SK-N-MC (cell line): ENCODE measurements around the gene CYFIP2.

ENCODE experiments used
- DNase-seq: peaks from one replicate; pipeline ENCODE4 v3.0.0-alpha.2; 2011; ENCODE audit warnings: low read depth, low spot score
- H3K27ac ChIP-seq: fragments of 200-600 bp; sonication (generic); 2 replicates; pipeline ENCODE4 v1.5.1; 2016; ENCODE audit warnings: mixed run types
- H3K36me3 ChIP-seq: fragments of 200-600 bp; sonication (generic); 2 replicates; pipeline ENCODE4 v1.6.1; 2017; ENCODE audit warnings: antibody characterized with exemption, low read length, mixed read lengths; ENCODE audit not compliant: insufficient read depth
- H3K4me3 ChIP-seq: fragments of 200-600 bp; sonication (generic); 2 replicates; pipeline ENCODE4 v1.5.1; 2016
- H3K9ac ChIP-seq: fragments of 200-600 bp; sonication (generic); 2 replicates; pipeline ENCODE4 v1.8.0; 2017; ENCODE audit warnings: mixed run types, mixed read lengths; ENCODE audit not compliant: insufficient read length
- H3K9me3 ChIP-seq: fragments of 200-600 bp; sonication (generic); 2 replicates; pipeline ENCODE4 v1.6.1; 2017; ENCODE audit warnings: low read depth, mild to moderate bottlenecking, antibody characterized with exemption, low read length, moderate library complexity, mixed read lengths
- EZH2 ChIP-seq: fragments of 200-600 bp; sonication (generic); IDR thresholded peaks from one replicate; pipeline ENCODE4 v1.6.1; 2017; ENCODE audit warnings: antibody characterized with exemption
- FOXP2 ChIP-seq: optimal IDR thresholded peaks from 2 replicates; pipeline ENCODE3; 2011; ENCODE audit warnings: mild to moderate bottlenecking, moderate library complexity; ENCODE audit not compliant: insufficient read depth; ENCODE audit errors: extremely low read length, control extremely low read depth
- POLR2AphosphoS5 ChIP-seq: IDR thresholded peaks from 2 replicates; pipeline ENCODE4 v1.6.1; 2012; ENCODE audit warnings: mild to moderate bottlenecking, low read depth, low read length, borderline replicate concordance

Gene CYFIP2

DNA sequence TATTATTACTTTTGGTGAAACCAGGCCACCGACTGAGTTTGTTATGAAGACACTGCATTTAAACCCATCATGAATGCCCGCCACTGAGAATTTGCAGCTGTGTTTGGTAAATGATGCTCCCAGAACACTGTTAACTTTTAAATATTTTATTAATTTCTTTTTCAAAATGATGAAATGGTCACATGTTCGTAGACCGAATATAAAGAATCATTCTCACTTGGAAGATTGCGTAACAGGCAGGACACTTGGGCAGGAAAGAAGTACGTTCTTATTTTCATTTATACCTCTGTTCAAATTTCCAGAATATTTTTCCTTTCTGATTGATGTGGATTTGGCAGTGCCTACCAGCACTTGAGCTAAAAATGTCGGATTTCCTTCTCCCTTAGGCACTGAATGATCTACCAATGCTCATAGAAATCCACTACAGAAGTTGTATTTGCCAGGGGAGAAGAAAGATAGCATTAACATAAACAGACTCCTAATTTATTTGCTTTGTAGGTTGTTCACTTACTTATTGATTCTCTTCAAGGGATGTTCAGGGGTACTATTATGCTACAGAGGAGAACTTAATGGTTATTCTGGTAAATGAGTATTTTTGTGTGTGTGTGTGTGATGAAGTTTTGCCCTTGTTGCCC, 13.8 kb downstream of the CYFIP2 start:
- no peak for TF ChIP-seq FOXP2
- TF ChIP-seq EZH2, result no peak
- no peak for TF ChIP-seq POLR2AphosphoS5
- Histone ChIP-seq H3K4me3 (no peak overlapping the region), H3K9me3 (no peaks in the 10 kb centered on the region), H3K27ac (no peak overlapping the region), H3K9ac (no peak overlapping the region), H3K36me3 (no peaks in the 10 kb centered on the region)
- DNase-seq, result no peak

DNA sequence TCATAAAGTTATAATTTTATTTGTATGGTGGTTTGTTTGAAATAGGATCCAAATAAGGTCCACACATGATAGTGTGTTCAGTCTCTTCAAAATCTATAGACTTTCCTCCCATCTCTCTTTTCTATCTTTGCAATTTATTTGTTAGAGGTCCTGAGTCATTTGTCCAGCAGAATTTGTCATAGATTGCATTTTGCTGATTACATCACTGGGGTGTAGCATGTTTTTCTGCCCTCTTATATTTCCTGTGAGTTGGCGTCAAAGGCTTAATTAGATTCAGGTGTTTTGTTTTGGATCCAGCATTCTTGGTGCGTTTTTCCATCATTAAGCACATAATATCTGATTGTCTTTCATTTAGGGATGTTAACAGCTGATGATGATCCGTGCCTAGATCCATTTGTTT, 15.0 kb downstream of the CYFIP2 start:
- H3K9ac ChIP-seq, result no peak overlapping the region
- no peaks in the 10 kb centered on the region for H3K9me3 ChIP-seq
- H3K27ac ChIP-seq, result no peak overlapping the region
- TF ChIP-seq EZH2, result no peak
- TF ChIP-seq FOXP2, result no peak
- no peak for TF ChIP-seq POLR2AphosphoS5
- no peaks in the 10 kb centered on the region for H3K36me3 ChIP-seq
- no peak for DNase-seq
- H3K4me3 ChIP-seq, result no peak overlapping the region

DNA sequence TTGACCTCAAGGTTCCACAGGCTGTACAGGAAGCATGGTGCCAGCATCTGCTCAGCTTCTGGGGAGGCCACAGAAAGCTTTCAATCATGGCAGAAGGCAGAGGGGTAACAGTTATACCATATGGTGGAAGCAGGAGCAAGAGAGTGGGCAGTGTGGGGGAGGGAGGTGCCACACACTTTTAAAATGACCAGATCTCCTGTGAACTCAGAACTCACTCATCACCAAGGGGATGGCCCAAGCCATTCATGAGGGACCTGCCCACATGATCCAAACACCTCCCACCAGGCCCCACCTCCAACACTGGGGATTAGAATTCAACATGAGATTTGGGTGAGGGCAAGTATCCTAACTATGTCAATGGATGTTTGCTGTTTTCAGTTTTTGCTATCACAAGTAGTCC, 16.2 kb downstream of the CYFIP2 start:
- Histone ChIP-seq H3K27ac (no peak overlapping the region), H3K9me3 (no peaks in the 10 kb centered on the region)

DNA sequence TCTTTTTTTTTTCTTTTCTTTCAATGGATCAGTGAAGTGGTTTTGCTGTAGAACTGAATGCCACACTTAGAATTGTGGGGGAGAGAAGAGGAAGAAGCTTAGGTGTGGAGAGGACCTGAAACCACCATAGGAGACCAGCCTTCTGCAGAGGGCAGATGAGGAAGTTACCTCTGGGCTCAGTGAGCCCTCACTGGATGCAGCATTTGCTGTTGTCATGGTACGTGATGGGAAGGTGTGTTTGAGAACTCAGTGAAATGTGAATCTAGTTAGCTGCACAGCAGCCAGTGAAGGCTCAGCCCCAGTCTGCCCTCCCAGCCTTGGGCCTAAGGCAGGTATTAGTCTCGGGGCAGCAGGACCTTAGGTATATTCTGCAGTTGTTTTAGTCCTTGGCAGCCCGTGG, 17.5 kb downstream of the CYFIP2 start:
- H3K27ac ChIP-seq, result no peak overlapping the region
- no peak for TF ChIP-seq EZH2
- no peak for TF ChIP-seq FOXP2
- TF ChIP-seq POLR2AphosphoS5, result no peak
- DNase-seq, result no peak
- no peak overlapping the region for H3K4me3 ChIP-seq
- no peak overlapping the region for H3K9ac ChIP-seq
- no peaks in the 10 kb centered on the region for H3K9me3 ChIP-seq
- no peaks in the 10 kb centered on the region for H3K36me3 ChIP-seq

More for the DNA sequence above, 16.2 kb downstream of the CYFIP2 start:
- no peak overlapping the region for H3K4me3 ChIP-seq
- no peak overlapping the region for H3K9ac ChIP-seq
- no peak for TF ChIP-seq FOXP2
- TF ChIP-seq EZH2, result no peak
- no peak for TF ChIP-seq POLR2AphosphoS5
- no peak for DNase-seq
- no peaks in the 10 kb centered on the region for H3K36me3 ChIP-seq

DNA sequence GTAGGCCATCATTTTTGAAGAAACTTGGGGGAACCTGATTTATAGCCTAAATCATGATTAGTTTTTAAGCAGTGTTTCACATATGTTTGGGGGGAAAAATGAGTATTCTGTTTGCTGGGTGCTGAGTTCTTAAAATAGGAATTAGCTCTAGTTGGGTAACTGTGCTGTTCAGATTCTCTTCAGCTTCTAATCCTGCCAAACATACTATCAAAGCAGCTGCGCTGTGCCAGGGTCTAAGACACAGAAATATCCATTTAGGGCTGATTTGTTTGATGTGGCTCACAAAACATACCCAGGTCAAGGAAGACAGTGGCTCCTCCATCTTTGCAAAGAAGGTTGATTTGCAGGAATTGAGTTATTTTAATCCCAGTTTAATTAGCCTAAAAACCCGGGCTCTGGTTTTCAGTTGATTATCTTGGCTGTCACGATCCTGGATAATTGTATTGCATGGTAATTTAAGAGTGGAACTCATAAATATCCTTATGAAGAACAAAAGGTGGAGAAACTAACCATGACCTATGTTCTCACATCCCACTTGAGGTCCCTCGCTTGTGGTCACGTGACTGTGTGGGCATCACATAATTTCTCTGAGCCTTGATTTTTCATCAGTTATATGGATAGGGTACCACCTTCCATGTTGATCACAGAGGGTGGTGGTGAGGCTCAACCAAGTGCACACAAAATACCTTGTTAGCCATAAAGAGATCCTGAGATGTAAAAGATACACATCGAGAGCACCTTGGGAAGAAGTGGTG, 18.7 kb downstream of the CYFIP2 start:
- Histone ChIP-seq H3K27ac (no peak overlapping the region), H3K9me3 (no peaks in the 10 kb centered on the region), H3K36me3 (no peaks in the 10 kb centered on the region), H3K9ac (no peak overlapping the region), H3K4me3 (no peak overlapping the region)
- DNase-seq, result no peak
- TF ChIP-seq EZH2, result no peak
- TF ChIP-seq FOXP2, result no peak
- no peak for TF ChIP-seq POLR2AphosphoS5

DNA sequence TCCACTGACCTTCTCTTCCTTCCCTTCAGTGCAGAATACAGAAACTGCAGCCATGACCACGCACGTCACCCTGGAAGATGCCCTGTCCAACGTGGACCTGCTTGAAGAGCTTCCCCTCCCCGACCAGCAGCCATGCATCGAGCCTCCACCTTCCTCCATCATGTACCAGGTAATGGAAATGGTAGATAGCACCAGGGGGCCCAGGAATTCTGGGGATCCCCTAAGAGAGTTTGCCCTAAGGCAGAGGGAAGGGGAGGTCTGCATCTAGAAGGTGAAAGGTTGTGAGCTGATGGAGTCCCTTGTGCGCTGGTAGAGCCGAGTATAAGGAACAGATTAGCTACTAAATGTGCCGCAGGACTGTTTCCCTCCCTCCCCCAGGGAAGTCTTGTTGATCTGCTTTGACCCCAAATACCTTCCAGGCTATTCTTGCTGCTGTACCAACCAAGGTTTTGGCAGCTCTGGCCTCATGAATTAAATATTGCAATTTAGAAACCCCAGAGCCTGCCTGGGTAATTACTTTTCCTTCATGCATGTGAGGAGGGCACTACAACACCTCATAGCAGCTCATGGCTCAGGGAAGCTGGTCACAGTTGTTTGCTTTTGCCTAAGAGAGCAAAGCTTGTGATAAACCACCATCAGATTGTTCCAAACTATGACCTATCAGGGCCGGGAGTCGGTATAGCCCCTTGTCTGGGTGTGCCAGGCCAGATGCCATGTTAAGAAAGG, 19.6 kb downstream of the CYFIP2 start:
- H3K27ac ChIP-seq, result no peak overlapping the region
- TF ChIP-seq EZH2, result no peak
- no peak for TF ChIP-seq FOXP2
- no peak for TF ChIP-seq POLR2AphosphoS5
- no peaks in the 10 kb centered on the region for H3K9me3 ChIP-seq
- no peak for DNase-seq
- H3K9ac ChIP-seq, result no peak overlapping the region
- no peaks in the 10 kb centered on the region for H3K36me3 ChIP-seq
- H3K4me3 ChIP-seq, result no peak overlapping the region

DNA sequence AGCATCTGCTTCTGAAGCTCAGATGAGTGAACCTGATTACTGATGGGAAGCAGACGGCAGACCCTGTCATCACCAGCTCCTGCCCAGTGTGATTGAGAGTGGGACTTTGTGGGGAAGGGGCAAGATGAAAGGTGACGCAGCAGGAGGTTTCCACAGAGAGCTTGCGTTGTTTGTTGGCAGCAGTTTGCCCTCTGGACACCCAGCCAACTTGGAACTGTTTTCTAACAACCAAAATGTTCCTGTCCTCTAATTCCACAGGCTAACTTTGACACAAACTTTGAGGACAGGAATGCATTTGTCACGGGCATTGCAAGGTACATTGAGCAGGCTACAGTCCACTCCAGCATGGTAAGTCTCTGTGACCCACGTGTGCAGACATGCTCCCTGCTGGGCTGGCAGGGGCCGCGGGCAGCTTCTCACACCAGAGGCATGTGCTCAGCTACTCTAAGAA, 20.9 kb downstream of the CYFIP2 start:
- Histone ChIP-seq H3K27ac (no peak overlapping the region), H3K4me3 (no peak overlapping the region), H3K9ac (no peak overlapping the region), H3K36me3 (no peaks in the 10 kb centered on the region), H3K9me3 (no peaks in the 10 kb centered on the region)
- TF ChIP-seq EZH2, result no peak
- no peak for DNase-seq

DNA sequence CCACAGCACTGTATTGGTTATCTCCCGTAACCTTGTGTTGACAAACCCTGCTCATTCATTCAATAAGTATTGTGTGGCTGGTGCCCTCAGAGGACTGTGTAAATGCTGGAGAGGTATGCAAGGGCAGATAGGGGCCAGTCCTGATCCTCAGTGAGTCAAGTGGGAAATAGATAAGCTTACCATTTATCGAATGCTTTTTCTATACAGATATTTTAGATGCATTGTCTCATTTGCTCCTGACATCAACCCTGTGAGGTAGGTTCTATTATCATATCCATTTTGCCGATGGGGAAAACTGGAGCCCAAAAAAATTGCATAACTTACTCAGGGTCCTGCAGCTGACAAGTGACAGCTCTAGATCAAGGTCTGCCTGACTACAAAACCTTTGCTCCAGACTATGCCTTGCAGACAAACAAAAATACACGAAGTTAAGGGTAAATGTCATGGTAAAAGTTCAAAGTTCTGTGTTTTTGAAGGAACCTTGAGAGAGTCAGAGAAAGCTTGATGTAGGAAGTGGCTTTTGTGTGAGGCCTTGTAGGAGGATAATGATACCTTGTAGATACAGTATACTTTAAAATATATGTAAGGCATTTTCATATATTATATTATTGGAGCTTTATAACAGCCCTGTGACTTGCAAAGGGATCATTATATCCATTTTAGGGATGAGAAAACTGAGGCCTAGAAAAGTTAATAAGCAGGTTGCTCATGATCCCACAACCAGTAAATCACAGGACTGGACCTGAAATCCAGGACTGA, 22.7 kb downstream of the CYFIP2 start:
- Histone ChIP-seq H3K27ac (no peak overlapping the region), H3K9ac (no peak overlapping the region), H3K9me3 (no peaks in the 10 kb centered on the region), H3K36me3 (no peaks in the 10 kb centered on the region), H3K4me3 (no peak overlapping the region)
- no peak for DNase-seq
- TF ChIP-seq POLR2AphosphoS5, result no peak
- no peak for TF ChIP-seq FOXP2
- TF ChIP-seq EZH2, result no peak
